Mesenchymal stem cell (in vitro differentiated cells and primary cell): ENCODE data around the gene CHIC2.

Experiments used
- DNase-seq: peaks from one replicate; pipeline ENCODE4 v3.0.0-alpha.2; 2013
- H2AFZ ChIP-seq: one replicate; pipeline ENCODE4 v1.6.1; 2013; ENCODE audit warnings: low read depth, mild to moderate bottlenecking, control low read depth, inconsistent platforms, low read length, moderate library complexity
- H2AK5ac ChIP-seq: 2 replicates; pipeline ENCODE4 v1.6.1; 2013; ENCODE audit warnings: low read length, moderate library complexity, mild to moderate bottlenecking, inconsistent platforms; ENCODE audit not compliant: severe bottlenecking
- H2BK120ac ChIP-seq: one replicate; pipeline ENCODE4 v1.6.1; 2013; ENCODE audit warnings: low read depth, mild to moderate bottlenecking, inconsistent platforms, low read length, moderate library complexity
- H2BK12ac ChIP-seq, 2 experiments: one replicate each; pipeline ENCODE4 v1.6.1; 2013; ENCODE audit warnings: inconsistent platforms in 2 of 2, low read length in 2 of 2, mild to moderate bottlenecking in 2 of 2, moderate library complexity in 2 of 2, control low read depth in 1 of 2
- H2BK15ac ChIP-seq: one replicate; pipeline ENCODE4 v1.6.1; 2013; ENCODE audit warnings: mild to moderate bottlenecking, low read depth, inconsistent platforms; ENCODE audit not compliant: poor library complexity, severe bottlenecking
- H2BK5ac ChIP-seq: 2 replicates; pipeline ENCODE4 v1.6.1; 2013; ENCODE audit warnings: low read depth, mild to moderate bottlenecking, low read length, control low read depth, inconsistent platforms; ENCODE audit not compliant: poor library complexity, severe bottlenecking
- H3K14ac ChIP-seq, 2 experiments: one replicate each; pipeline ENCODE4 v1.6.1; 2013; ENCODE audit warnings: inconsistent platforms in 2 of 2, low read length in 2 of 2, control low read depth in 1 of 2, mild to moderate bottlenecking in 1 of 2, moderate library complexity in 1 of 2
- H3K18ac ChIP-seq, 2 experiments: one replicate each; pipeline ENCODE4 v1.6.1; 2013; ENCODE audit warnings: inconsistent platforms in 2 of 2, low read length in 2 of 2, control low read depth in 1 of 2, low read depth in 1 of 2, mild to moderate bottlenecking in 1 of 2
- H3K23ac ChIP-seq, 2 experiments: one replicate each; pipeline ENCODE4 v1.6.1; 2013; ENCODE audit warnings: inconsistent platforms in 2 of 2, low read length in 2 of 2, mild to moderate bottlenecking in 2 of 2, moderate library complexity in 2 of 2, control low read depth in 1 of 2
- H3K27ac ChIP-seq: 2 replicates; pipeline ENCODE4 v1.5.1; 2013; ENCODE audit warnings: mild to moderate bottlenecking, moderate library complexity, low read length, control low read depth, inconsistent platforms; ENCODE audit not compliant: poor library complexity, severe bottlenecking
- H3K27me3 ChIP-seq, 2 experiments: 2 replicates each; pipeline versions ENCODE4 v1.6.1 to v1.7.0; 2013; ENCODE audit warnings: low read length in 2 of 2, mild to moderate bottlenecking in 2 of 2, moderate library complexity in 2 of 2, control low read depth in 1 of 2, inconsistent platforms in 1 of 2; ENCODE audit not compliant: control insufficient read depth in 1 of 2, insufficient read depth in 1 of 2
- H3K36me3 ChIP-seq, 2 experiments: 2 replicates each; pipeline versions ENCODE4 v1.6.1 to v1.7.0; 2013; ENCODE audit warnings: low read length in 2 of 2, control low read depth in 1 of 2, inconsistent platforms in 1 of 2, low read depth in 1 of 2, mild to moderate bottlenecking in 1 of 2; ENCODE audit not compliant: insufficient read depth in 2 of 2, control insufficient read depth in 1 of 2
- H3K4ac ChIP-seq, 2 experiments: one replicate each; pipeline ENCODE4 v1.6.1; 2013; ENCODE audit warnings: inconsistent platforms in 2 of 2, low read length in 2 of 2, mild to moderate bottlenecking in 2 of 2, moderate library complexity in 2 of 2, control low read depth in 1 of 2, low read depth in 1 of 2
- H3K4me1 ChIP-seq: 2 replicates; pipeline ENCODE4 v1.6.1; 2013; ENCODE audit warnings: low read depth, low read length, control low read depth; ENCODE audit not compliant: control insufficient read depth, insufficient read depth
- H3K4me2 ChIP-seq: 2 replicates; pipeline ENCODE4 v1.6.1; 2013; ENCODE audit warnings: low read length, mild to moderate bottlenecking, inconsistent platforms; ENCODE audit not compliant: poor library complexity, severe bottlenecking
- H3K4me3 ChIP-seq, 2 experiments: 2 replicates each; pipeline versions ENCODE4 v1.5.1 to v1.7.0; 2013; ENCODE audit warnings: low read length in 2 of 2, mild to moderate bottlenecking in 2 of 2, control low read depth in 1 of 2, low read depth in 1 of 2; ENCODE audit not compliant: insufficient read depth in 1 of 2
- H3K79me1 ChIP-seq: replicated peaks from 2 replicates; pipeline ENCODE4 v1.6.1; 2013; ENCODE audit warnings: mild to moderate bottlenecking, control low read depth, low read length, inconsistent platforms; ENCODE audit not compliant: poor library complexity, severe bottlenecking
- H3K9ac ChIP-seq: 2 replicates; pipeline ENCODE4 v1.7.0; 2013; ENCODE audit warnings: mild to moderate bottlenecking, low read length, moderate library complexity
- H3K9me3 ChIP-seq: 2 replicates; pipeline ENCODE4 v1.7.0; 2013; ENCODE audit warnings: mild to moderate bottlenecking, low read length; ENCODE audit not compliant: control insufficient read depth
- H4K8ac ChIP-seq: one replicate; pipeline ENCODE4 v1.6.1; 2013; ENCODE audit warnings: inconsistent platforms, mild to moderate bottlenecking, low read length, moderate library complexity
- H4K91ac ChIP-seq: one replicate; pipeline ENCODE4 v1.6.1; 2013; ENCODE audit warnings: mild to moderate bottlenecking, low read length, inconsistent platforms
- WGBS: methylation state at CpG from one replicate; pipeline ENCODE4 v1.1.7; 2013; ENCODE audit warnings: mixed read lengths; 5-methylcytosine and 5-hydroxymethylcytosine counted together

CHIC2 gene

GRCh38 chr4:54063737-54064316, 578 bp downstream of the CHIC2 start:
- H3K14ac ChIP-seq: peak overlapping the region in 1 of 2 experiments; percentile 97
- peak overlapping the region; percentile 100 for H3K9ac ChIP-seq
- peaks cover 0 to 7% of the 10 kb centered on the region in 2 experiments for H3K36me3 ChIP-seq
- under 1% methylated on average over 16 of the region's 38 CpGs for WGBS
- peak overlapping the region; percentile 61 for H2AFZ ChIP-seq
- H4K91ac ChIP-seq: peak overlapping the region; percentile 87
- peak overlapping the region; percentile 83 for H3K27ac ChIP-seq
- peak overlapping the region; percentile 94 to 98 for H3K18ac ChIP-seq
- H2BK120ac ChIP-seq: peak overlapping the region; percentile 98
- H3K4me1 ChIP-seq: peaks cover 8% of the 10 kb centered on the region
- peak overlapping the region; percentile 53 for H2AK5ac ChIP-seq
- peak overlapping the region; percentile 95 to 98 for H3K4me3 ChIP-seq
- H3K4me2 ChIP-seq: peak overlapping the region; percentile 73
- H2BK5ac ChIP-seq: peak overlapping the region; percentile 90
- peak overlapping the region; percentile 88 for H4K8ac ChIP-seq
- H3K4ac ChIP-seq: peak overlapping the region; percentile 73 to 98
- peak overlapping the region in 1 of 2 experiments; percentile 94 for H2BK12ac ChIP-seq
- H3K9me3 ChIP-seq: no peaks in the 10 kb centered on the region
- H2BK15ac ChIP-seq: no peak overlapping the region
- no peaks in the 10 kb centered on the region for H3K27me3 ChIP-seq
- no peaks in the 10 kb centered on the region for H3K79me1 ChIP-seq
- peak; percentile 54 for DNase-seq
- H3K23ac ChIP-seq: peak overlapping the region; percentile 3 to 99

- Histone ChIP-seq H3K4me1 (peaks cover 8% of the 10 kb centered on the region), H3K36me3 (peaks cover 0 to 7% of the 10 kb centered on the region in 2 experiments), H4K8ac (no peak overlapping the region), H3K27ac (peak overlapping the region; percentile 83), H2BK120ac (no peak overlapping the region), H4K91ac (no peak overlapping the region), H3K9ac (peak overlapping the region; percentile 100), H3K23ac (no peak overlapping the region), H2AK5ac (no peak overlapping the region), H3K4me3 (peak overlapping the region in 1 of 2 experiments; percentile 98), H3K4me2 (peak overlapping the region; percentile 73), H3K4ac (no peak overlapping the region), H3K9me3 (no peaks in the 10 kb centered on the region), H2BK5ac (no peak overlapping the region), H3K14ac (no peak overlapping the region), H3K27me3 (no peaks in the 10 kb centered on the region), H3K18ac (no peak overlapping the region), H3K79me1 (no peaks in the 10 kb centered on the region), H2BK12ac (no peak overlapping the region), H2BK15ac (no peak overlapping the region), H2AFZ (no peak overlapping the region)
- 0% methylated on average over 2 of the region's 4 CpGs for WGBS
- peak; percentile 62 for DNase-seq
Measured at GRCh38 chr4:54063229-54063628, 1.2 kb downstream of the CHIC2 start.

GRCh38 chr4:54062392-54062791, 2.0 kb downstream of the CHIC2 start:
- Histone ChIP-seq H2BK12ac (no peak overlapping the region), H3K23ac (no peak overlapping the region), H3K36me3 (peaks cover 0 to 7% of the 10 kb centered on the region in 2 experiments), H3K9me3 (no peaks in the 10 kb centered on the region), H3K9ac (peak overlapping the region; percentile 100), H3K18ac (no peak overlapping the region), H3K27ac (no peak overlapping the region), H3K4ac (no peak overlapping the region), H3K4me2 (peak overlapping the region; percentile 47), H3K14ac (no peak overlapping the region), H2BK5ac (no peak overlapping the region), H3K79me1 (no peaks in the 10 kb centered on the region), H3K4me1 (peaks cover 8% of the 10 kb centered on the region), H4K8ac (no peak overlapping the region), H3K4me3 (peak overlapping the region in 1 of 2 experiments; percentile 98), H2AK5ac (no peak overlapping the region), H3K27me3 (no peaks in the 10 kb centered on the region), H2BK120ac (no peak overlapping the region), H2AFZ (no peak overlapping the region), H2BK15ac (no peak overlapping the region), H4K91ac (no peak overlapping the region)
- DNase-seq: no peak
- 68% methylated on average over 1 of the region's 3 CpGs for WGBS

- Histone ChIP-seq H4K8ac (no peak overlapping the region), H3K18ac (no peak overlapping the region), H3K14ac (no peak overlapping the region), H2AK5ac (no peak overlapping the region), H3K4me1 (peaks cover 8% of the 10 kb centered on the region), H3K9me3 (no peaks in the 10 kb centered on the region), H3K23ac (no peak overlapping the region), H3K36me3 (peaks cover 0 to 7% of the 10 kb centered on the region in 2 experiments), H3K27ac (no peak overlapping the region), H3K79me1 (peaks cover under 1% of the 10 kb centered on the region), H3K4me3 (peak overlapping the region in 1 of 2 experiments; percentile 98), H2BK120ac (no peak overlapping the region), H2BK12ac (no peak overlapping the region), H3K27me3 (no peaks in the 10 kb centered on the region), H3K4me2 (no peak overlapping the region), H2BK15ac (no peak overlapping the region), H2BK5ac (no peak overlapping the region), H3K4ac (no peak overlapping the region), H3K9ac (peak overlapping the region; percentile 100), H2AFZ (no peak overlapping the region), H4K91ac (no peak overlapping the region)
- DNase-seq: no peak
- WGBS: no CpG with 5 or more reads among the region's 1 CpG
Measured at GRCh38 chr4:54061873-54062272, 2.5 kb downstream of the CHIC2 start.
